A673 (cell line): ENCODE data around the gene GUK1. TPM values are rescaled to one million over a fixed set of nuclear protein-coding genes. Genes with fewer than 3 reads are reported as not detected.

ENCODE experiments used
- BruUV-seq: library from RNA; stranded (reverse); fragments of 400-500 nt; replicated peaks from 2 replicates; lab custom pipeline; 2021; lab: Mats Ljungman, UMichigan
- CTCF ChIA-PET: fragments of 300-600 bp; sonication (Branson Sonifier 250); formaldehyde crosslinking; loops from one replicate; lab custom pipeline; 2022; ENCODE audit warnings: antibody characterized with exemption; lab: Charles Lee
- POLR2A ChIA-PET: fragments of 300-600 bp; sonication (Branson Sonifier 250); formaldehyde crosslinking; loops from one replicate; lab custom pipeline; 2022; ENCODE audit warnings: antibody characterized with exemption; ENCODE audit not compliant: low non-redundant PET; lab: Charles Lee
- DNase-seq: peaks from one replicate; pipeline ENCODE4 v3.0.0-alpha.2; 2015; ENCODE audit warnings: low spot score
- H3K27ac ChIP-seq: fragments of 200-600 bp; sonication (generic); 2 replicates; pipeline ENCODE4 v1.5.1; 2016; ENCODE audit warnings: mixed run types, low read depth, mild to moderate bottlenecking, mixed read lengths, antibody characterized with exemption, low read length; ENCODE audit not compliant: poor library complexity, severe bottlenecking
- H3K27me3 ChIP-seq: fragments of 200-600 bp; sonication (generic); replicated peaks from 2 replicates; pipeline ENCODE4 v1.6.1; 2017; ENCODE audit warnings: mixed run types, low read depth, mild to moderate bottlenecking, mixed read lengths, antibody characterized with exemption, low read length; ENCODE audit not compliant: insufficient read depth, poor library complexity
- H3K36me3 ChIP-seq: fragments of 200-600 bp; sonication (generic); 2 replicates; pipeline ENCODE4 v1.6.1; 2016; ENCODE audit warnings: mixed run types, mild to moderate bottlenecking, mixed read lengths, antibody characterized with exemption, low read length; ENCODE audit not compliant: insufficient read depth, poor library complexity, severe bottlenecking
- H3K4me1 ChIP-seq: fragments of 200-600 bp; sonication (generic); 2 replicates; pipeline ENCODE4 v1.6.1; 2017; ENCODE audit warnings: mixed run types, mild to moderate bottlenecking, mixed read lengths, antibody characterized with exemption, low read length; ENCODE audit not compliant: insufficient read depth, poor library complexity, severe bottlenecking
- H3K4me3 ChIP-seq: fragments of 200-600 bp; sonication (generic); 2 replicates; pipeline ENCODE4 v1.5.1; 2016; ENCODE audit warnings: low read depth, mixed run types, mild to moderate bottlenecking, mixed read lengths, low read length; ENCODE audit not compliant: poor library complexity, severe bottlenecking
- H3K9me3 ChIP-seq: fragments of 200-600 bp; sonication (generic); 2 replicates; pipeline ENCODE4 v1.6.1; 2016; ENCODE audit warnings: mixed run types, low read depth, mild to moderate bottlenecking, mixed read lengths, antibody characterized with exemption, low read length; ENCODE audit not compliant: poor library complexity, severe bottlenecking
- CTCF ChIP-seq: fragments of 300-800, 200-600 bp; sonication (generic); conservative IDR thresholded peaks from 2 replicates; pipeline ENCODE4 v1.5.1; 2017; ENCODE audit warnings: low read depth, mild to moderate bottlenecking, antibody characterized with exemption, low read length, moderate library complexity, mixed read lengths
- EZH2 ChIP-seq: fragments of 200-600 bp; sonication (generic); IDR thresholded peaks from 2 replicates; pipeline ENCODE4 v1.6.1; 2017; ENCODE audit warnings: borderline replicate concordance, low read depth, mild to moderate bottlenecking, mixed read lengths, antibody characterized with exemption, low read length; ENCODE audit not compliant: poor library complexity, severe bottlenecking
- intact Hi-C: fragments of 100-400 bp; cut with micrococcal nuclease; formaldehyde crosslinking; loops from one replicate; pipeline ENCODE4 v1.10.0; 2022; ENCODE audit not compliant: unreplicated experiment
- total RNA-seq: library from RNA; stranded (reverse); gene quantifications from 2 replicates; pipeline ENCODE4 v1.2.3, GENCODE V29; 2021

GUK1 gene
- total RNA-seq, 1 experiment from 2014 or later, result 130 TPM

GRCh38 chr1:228141226-228142044 lies 1.4 kb downstream of the GUK1 start:
- peaks cover 18% of the 10 kb centered on the region for H3K4me1 ChIP-seq
- peak; percentile 82 for DNase-seq
- ChIA-PET POLR2A (no interaction called here), CTCF (no interaction called here)
- H3K27me3 ChIP-seq, result peaks cover 5% of the 10 kb centered on the region
- BruUV-seq, result no TSS peak
- no peaks in the 10 kb centered on the region for H3K9me3 ChIP-seq
- H3K4me3 ChIP-seq, result peak overlapping the region; percentile 87
- intact Hi-C loops, result no loop called here
- TF ChIP-seq EZH2, result no peak
- no peak for TF ChIP-seq CTCF
- no peaks in the 10 kb centered on the region for H3K36me3 ChIP-seq
- H3K27ac ChIP-seq, result peak overlapping the region; percentile 92

- H3K27ac ChIP-seq, result peak overlapping the region; percentile 92
- TF ChIP-seq CTCF, result no peak
- no peak for TF ChIP-seq EZH2
- ChIA-PET POLR2A (interaction anchor here (0.7 kb wide), 1 partner anchor 270 kb away, joined by 3 read pairs; no protein-coding TSS in a partner anchor), CTCF (no interaction called here)
- no peaks in the 10 kb centered on the region for H3K27me3 ChIP-seq
- BruUV-seq, result no TSS peak
- H3K36me3 ChIP-seq, result no peaks in the 10 kb centered on the region
- peak overlapping the region; percentile 87 for H3K4me3 ChIP-seq
- no peak for DNase-seq
- peaks cover 18% of the 10 kb centered on the region for H3K4me1 ChIP-seq
- intact Hi-C loops, result no loop called here
- H3K9me3 ChIP-seq, result no peaks in the 10 kb centered on the region
These were observed 2.1 kb downstream of the GUK1 start for GRCh38 chr1:228142155-228142691.

GRCh38 chr1:228142701-228143136 lies 2.6 kb downstream of the GUK1 start:
- ChIA-PET CTCF (no interaction called here), POLR2A (interaction anchor here (0.7 kb wide), 1 partner anchor 270 kb away, joined by 3 read pairs; no protein-coding TSS in a partner anchor)
- TF ChIP-seq EZH2 (no peak), CTCF (no peak)
- BruUV-seq, result no TSS peak
- Histone ChIP-seq H3K9me3 (no peaks in the 10 kb centered on the region), H3K27me3 (no peaks in the 10 kb centered on the region), H3K36me3 (no peaks in the 10 kb centered on the region), H3K4me3 (no peak overlapping the region), H3K4me1 (peaks cover 18% of the 10 kb centered on the region), H3K27ac (peak overlapping the region; percentile 92)
- DNase-seq, result no peak
- intact Hi-C loops, result no loop called here
